HG02642 (cell line): ENCODE results near the gene PLET1.

Experiments
- ATAC-seq: cut with Tn5 transposase; IDR thresholded peaks from one replicate; pipeline ENCODE4 v1.9.1; 2021; ENCODE audit warnings: mild to moderate bottlenecking; ENCODE audit not compliant: unreplicated experiment, poor library complexity

The PLET1 gene

GRCh38 chr11:112285841-112286311 is 25.2 kb upstream of the PLET1 start:
- ATAC-seq = no peak

GRCh38 chr11:112281726-112282125 is 21.1 kb upstream of the PLET1 start:
- ATAC-seq = no peak

DNA sequence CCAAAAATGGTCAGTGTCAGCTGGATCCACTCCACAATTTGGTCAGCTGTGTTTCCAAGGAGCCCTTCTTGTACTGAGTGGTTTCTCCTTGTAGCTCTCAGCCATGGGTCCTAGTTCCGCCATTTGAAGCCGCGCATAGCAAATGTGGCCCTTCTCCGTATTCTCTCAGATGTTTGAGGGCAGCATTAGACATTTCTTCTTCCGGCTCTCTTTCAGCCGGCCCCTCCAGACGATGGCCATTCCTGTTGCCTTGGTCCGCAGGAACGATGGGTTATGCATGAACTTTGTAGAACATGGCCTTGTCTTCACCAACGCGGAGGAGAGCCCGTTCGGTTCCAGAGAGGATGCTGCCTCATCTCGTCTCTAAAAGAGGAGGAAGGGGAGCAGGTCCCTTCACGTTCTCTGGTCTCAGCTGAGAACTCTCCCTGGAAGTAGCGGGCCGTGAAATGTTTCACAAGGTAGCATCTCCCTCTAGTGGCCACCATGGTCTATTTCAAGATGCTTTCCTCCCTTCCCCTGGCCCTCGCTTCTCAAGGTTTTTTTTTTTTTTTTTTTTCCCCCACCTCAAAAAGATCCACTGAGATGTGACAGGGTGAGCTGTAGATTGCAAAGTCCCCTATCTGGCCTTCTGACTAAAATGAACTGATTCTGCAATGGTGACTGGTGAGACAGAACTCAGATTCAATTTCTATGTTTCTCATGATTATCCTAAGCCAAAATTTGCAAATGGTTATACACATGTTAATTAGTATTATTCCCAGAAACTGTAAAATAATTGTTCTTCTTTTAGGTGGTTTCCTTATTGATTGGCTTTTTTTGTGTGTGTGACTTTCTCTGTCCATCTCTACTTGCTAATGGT is 19.8 kb upstream of the PLET1 start:
- peak; percentile 80 for ATAC-seq

DNA sequence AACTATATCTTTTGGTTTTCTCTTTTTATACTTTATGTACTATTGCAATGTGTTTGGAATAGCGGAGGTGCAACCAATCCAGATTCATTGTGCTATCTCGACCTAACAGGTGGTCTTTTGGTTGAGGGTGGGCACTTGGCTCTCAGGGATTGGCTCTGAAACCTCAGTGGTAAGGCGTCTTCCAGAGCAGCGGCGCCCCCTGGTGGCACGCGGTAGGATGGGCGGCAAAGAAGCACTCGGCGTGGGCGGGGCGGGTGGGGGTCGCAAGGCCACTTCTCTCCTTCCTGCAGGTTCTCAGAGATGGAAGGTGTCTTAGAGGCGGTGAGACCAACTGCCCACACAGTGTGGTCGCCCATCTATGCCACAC is 19.2 kb upstream of the PLET1 start:
- ATAC-seq = peak; percentile 53

DNA sequence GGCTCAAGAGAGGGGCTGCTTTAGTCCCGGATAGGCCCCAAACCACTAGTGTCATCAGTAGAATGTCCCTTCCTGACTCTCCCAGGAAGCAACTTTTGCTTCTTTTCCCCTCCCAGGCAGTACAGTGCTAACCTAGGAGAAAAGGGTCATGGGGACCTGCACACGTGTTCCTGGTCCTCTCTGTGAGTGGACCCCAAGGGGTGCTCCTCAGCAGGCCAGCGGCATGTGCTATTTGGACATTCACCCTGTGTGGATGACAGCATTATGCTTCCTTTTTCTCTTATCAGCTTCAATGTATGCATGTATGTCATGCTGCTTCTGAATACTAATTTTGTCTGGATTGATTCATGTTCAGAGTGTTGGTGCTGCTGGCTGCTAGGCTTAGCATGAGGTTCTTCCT is 18.1 kb upstream of the PLET1 start:
- ATAC-seq = no peak

DNA sequence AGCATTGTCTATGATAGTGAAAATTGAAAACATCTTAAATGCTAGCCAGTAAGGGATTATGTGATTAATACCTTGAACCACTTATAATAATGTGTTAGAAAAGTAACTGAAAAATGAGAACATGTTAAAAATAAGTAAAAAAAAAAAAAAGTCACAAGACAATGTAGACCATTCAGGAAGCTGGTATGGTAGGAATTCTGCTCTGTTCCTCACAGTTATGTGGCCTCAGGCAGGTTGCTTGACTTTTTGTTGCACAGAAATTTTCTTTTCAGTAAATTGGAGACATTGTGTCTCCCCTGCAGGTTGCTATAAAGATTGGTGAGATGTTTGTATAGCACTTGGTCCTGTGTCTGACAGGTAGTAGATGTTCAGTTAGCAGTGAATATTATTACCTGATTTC is 17.3 kb upstream of the PLET1 start:
- ATAC-seq = no peak

DNA sequence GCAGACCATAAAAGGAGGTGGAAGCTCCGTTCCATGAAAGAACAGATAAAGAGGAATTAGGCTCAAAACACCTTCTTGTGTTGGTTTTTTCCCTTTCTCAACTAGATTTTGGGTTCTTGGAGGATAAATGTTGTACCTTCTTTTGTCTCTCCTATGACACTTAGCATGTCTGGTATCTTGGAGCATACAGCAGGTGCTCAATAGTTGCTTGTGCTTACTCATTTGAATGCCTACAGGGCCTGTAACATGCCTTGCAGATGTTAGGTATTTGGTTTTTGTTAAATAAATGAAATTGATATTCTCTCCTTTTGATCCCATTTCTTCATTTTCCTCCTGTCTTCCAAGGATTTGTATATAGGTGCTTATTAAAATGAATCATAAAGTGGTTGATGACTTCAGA is 16.4 kb upstream of the PLET1 start:
- ATAC-seq = no peak

GRCh38 chr11:112274007-112274783 is 13.5 kb upstream of the PLET1 start:
- no peak for ATAC-seq

- ATAC-seq = no peak
Observed at GRCh38 chr11:112273066-112273465, 12.4 kb upstream of the PLET1 start.

DNA sequence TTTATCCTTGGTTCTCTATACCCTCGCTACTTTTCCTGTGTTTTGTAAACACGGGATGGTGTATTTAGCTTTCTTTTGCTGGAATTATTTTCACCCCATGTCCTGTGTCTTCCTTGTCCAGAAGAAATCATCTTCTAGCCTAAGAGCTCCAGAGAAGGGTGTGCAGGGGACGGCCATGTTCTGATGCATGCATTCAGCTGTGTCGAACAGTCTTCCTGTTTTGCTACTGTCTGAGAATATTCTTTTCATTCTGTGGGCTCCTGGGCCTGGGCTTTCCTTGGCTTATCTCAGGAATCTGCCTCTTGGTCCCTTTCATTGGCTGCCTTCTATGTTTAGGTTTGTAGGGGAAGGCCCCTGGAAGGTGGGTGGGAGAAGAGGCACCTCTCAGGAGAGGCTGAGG is 10.6 kb upstream of the PLET1 start:
- ATAC-seq = no peak

- ATAC-seq = no peak
Observed at GRCh38 chr11:112270551-112271180, 10.0 kb upstream of the PLET1 start.

GRCh38 chr11:112269139-112269538 is 8.5 kb upstream of the PLET1 start:
- no peak for ATAC-seq

GRCh38 chr11:112268406-112268805 is 7.7 kb upstream of the PLET1 start:
- no peak for ATAC-seq

- ATAC-seq = no peak
Observed at GRCh38 chr11:112267188-112267591, 6.5 kb upstream of the PLET1 start.

DNA sequence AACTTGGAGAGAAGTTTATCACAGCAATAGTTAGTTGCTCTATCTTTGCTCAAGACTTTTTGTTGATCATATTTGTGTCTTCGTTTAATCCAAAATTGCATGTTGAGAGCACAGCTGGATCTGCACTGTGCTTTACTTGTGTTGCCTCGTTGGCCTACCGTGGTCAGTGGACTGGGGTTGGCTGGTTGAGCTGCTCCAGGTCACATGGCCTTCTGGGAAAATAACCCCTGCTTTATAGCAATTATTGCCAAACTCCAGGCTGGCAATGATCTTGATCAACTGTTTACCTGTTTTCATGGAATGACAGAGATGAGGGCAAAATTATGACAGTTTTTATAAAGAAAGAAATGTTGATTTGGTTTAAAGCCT is 5.7 kb upstream of the PLET1 start:
- no peak for ATAC-seq

DNA sequence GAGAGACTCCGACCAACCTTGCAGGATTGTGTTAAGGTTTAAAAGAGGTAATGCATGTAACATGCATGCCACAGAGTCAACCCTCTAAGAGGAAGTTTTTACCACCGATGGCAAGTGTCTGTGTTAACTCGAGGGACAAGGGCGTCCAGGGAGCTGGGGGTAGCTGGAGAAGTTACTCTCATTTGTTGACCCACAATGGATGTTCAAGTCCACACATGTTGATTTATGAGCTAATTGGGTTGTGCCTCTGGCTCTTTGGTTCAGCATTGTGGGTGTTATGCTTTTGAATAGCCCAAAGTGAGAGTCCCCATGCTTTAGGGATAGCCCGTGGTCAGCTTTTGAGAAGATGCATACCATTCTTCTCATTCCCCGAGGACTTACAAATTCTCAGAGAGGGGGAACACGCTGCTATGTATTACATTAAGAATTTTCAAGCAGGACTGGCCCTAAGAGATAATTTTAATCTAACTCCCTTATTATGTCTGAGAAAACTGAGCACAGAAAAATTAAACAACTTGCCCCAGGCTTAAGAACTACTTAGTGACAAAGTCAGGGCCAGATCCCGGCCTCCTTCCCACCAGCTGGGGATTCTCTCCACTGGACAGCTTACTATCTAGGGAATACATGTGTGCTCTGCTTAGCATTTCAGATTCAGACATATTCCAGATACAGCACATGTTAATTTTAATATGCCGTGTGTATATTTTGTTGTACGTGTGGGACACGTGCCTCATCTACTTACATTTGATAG is 5.2 kb upstream of the PLET1 start:
- no peak for ATAC-seq

DNA sequence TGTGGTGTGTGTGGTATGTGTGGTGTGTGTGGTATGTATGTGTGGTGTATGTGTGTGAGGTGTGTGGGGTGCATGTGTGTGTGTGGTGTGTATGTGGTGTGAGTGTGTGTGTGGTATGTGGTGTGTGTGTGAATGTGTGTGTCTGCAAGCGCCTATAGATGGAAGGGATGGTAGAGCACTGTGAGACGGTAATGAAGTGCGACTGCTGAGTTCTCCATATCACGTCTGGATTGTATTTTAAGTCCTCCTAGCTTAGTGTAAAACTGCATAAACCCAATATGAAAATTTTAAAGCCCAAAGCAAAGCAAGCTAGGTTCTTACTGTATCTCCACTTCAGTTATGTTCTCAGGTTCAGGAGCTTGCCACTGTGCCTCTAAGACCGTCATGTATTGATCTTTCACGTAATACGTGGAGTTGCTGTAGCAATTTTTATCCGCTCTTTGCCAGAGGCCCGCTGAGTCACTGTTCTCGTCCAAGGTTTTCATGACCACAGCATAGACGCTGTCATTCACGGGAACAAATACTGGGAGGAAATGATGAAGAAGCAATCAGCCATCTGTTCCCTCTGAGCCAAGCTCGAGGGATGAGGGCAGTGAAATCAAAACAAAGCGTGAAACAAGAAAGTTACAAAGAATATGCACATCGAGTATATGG is 5.5 kb downstream of the PLET1 start:
- ATAC-seq = no peak

- no peak for ATAC-seq
Observed at GRCh38 chr11:112253605-112254242, 6.9 kb downstream of the PLET1 start.

DNA sequence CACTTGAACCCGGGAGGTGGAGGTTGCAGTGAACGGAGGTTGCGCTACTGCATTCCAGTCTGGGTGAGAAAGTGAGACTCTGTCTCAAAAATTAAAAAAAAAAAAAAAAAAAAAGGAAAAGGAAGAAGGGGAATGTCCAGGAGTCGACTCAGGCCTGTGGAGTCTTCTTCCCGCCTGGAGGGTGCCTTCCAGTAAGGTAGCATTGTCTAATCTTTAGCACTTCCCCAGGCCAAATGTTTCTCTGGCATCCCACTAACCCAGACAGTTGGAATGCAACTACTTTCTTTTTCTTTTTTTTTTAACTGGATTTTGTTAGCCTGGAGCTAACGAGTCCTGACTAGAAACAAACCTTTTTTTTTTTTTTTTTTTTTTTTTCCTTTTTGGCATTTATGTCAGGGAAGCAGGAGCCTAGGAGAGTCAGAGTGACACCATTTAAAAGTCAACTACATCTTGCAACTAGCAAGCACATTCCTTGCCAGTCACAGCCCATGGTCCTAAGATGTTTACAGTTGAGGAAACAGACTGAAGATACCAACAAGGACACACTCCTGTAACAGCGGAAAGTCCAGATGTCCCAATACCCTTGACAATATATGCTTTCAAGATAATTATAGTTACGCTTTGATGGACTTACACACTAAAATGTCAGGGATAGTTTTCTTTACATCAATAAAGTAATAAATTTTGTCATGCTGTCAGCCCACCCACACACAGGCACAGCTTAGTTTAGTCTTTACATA is 10.6 kb downstream of the PLET1 start:
- ATAC-seq = no peak
